HG02943 (cell line): ENCODE measurements around the gene GOLT1A.

Experiments used
- ATAC-seq: cut with Tn5 transposase; IDR thresholded peaks from one replicate; pipeline ENCODE4 v1.9.1; 2021; ENCODE audit warnings: mild to moderate bottlenecking, low read depth, moderate library complexity; ENCODE audit not compliant: unreplicated experiment

Gene GOLT1A

GRCh38 chr1:204221271-204221670 is 7.5 kb upstream of the GOLT1A start:
- ATAC-seq: no peak

- no peak for ATAC-seq
Observed at GRCh38 chr1:204219971-204220616, 6.3 kb upstream of the GOLT1A start.

DNA sequence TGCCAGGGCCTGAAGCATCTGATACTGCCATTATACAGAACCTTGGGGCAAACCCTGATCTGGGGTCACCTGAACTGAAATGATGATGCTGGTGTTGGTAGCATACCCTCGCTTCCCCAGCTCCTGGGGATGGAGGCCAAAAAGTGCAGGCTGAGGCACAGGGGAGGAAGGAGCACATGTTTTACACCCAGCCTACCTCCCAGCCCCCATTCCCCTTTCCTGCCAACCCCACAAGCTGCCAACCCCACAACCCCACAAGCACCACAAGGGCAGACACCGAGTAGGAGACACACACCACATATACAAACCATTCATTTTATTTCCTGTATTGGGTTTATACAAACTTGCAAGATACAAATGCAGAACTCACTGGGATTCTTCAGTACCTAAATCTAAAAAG is 4.8 kb upstream of the GOLT1A start:
- no peak for ATAC-seq

- ATAC-seq: no peak
Observed at GRCh38 chr1:204217648-204218000, 3.8 kb upstream of the GOLT1A start.

GRCh38 chr1:204216880-204217647 is 3.3 kb upstream of the GOLT1A start:
- ATAC-seq: no peak

DNA sequence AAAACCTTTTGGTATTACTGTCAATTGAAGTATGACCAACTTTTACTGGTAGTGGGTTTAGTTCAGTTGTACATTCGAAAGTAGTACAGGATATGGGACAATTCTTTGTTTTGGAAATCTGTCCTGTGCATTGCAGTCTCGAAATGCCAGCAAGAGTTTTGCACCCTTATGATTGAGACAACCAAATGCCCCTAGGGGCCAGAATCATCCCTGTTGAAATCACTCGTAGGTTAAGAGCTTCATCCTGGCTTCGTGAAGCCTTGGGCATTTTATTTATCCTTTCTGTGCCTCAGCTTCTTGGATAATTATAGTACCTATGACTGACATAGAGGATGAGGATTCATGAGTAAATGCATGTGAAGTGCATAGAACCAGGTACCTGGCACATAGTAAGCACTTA is 2.4 kb upstream of the GOLT1A start:
- ATAC-seq: no peak

DNA sequence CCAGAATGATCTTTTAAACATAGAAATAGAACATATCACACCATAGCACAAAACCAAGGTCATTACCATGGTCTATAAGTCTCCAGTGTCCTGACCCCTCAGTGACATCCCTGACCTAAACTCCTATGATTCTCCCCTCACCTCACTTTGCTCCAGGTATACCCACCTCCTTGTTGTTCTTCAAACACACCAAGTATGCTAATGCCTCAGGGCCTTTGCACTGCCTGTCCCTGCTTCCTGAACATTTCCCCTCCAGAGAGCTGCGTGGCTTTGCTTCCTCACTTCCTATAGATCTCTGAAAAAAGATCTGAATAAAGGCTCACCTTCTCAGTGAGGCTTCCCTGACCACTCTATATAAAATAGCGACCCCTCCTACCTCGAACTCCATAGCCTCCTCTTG is 1.1 kb downstream of the GOLT1A start:
- ATAC-seq: no peak

DNA sequence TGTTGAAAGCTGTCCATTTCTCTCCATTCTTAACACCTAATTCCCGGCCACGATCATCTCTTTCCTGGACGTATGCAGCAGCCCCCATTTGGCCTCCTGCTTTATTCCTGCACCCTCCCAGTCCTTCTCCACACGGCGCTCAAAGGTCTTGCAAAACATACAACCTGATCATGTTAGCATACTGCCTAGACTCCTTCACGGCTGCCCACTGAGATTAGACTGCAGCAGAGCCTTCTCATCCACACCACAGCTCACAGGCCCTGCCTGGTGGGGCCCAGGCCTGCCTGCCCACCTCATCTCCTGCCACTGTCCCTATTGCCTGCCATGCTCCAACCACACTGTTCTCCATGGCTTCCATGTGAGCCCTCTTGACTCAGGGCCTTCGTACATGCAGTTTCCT is 2.7 kb downstream of the GOLT1A start:
- no peak for ATAC-seq

DNA sequence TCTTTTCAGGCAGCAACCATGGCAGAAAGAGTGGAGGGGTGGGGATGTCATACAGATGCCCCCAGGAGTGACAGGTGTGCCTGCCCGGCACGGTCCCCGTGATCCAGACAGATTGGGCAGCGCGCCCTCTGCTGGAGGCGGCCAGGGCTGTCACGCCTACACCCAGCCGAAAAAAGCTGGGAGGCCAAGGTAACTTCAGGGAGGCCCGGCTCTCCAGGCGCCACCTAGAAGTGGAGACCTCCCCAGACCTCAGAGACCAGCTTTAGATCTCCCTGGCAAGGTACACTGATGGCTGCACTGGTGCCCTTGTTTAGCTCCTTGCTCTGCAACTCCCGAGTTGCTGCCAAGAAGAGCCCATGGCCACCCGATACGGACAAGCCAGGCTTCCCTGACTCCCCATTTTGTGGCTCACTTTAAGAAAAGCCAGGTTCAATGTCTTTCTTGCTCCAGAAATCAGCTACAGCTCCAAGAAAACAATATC is 6.6 kb downstream of the GOLT1A start:
- ATAC-seq: no peak

GRCh38 chr1:204206121-204206520 is 7.7 kb downstream of the GOLT1A start:
- no peak for ATAC-seq

DNA sequence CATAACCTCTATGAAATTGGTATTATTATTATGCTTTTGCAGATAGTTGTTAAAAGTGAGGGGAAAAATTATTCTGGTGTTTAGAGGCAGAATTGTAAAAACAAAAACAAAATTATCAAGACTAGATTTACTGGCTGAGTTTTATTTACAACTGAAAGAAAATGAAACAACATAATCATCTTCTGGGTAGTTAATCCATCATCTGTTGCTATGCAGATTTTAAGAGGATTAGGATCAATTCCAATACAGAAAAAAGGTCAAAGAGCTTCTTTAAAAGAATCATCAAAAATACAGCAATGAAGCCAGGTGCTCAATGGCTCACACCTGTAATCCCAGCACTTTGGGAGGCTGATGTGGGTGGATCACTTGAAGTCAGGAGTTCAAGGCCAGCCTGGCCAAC is 8.3 kb downstream of the GOLT1A start:
- no peak for ATAC-seq

GRCh38 chr1:204204944-204205343 is 8.8 kb downstream of the GOLT1A start:
- no peak for ATAC-seq

DNA sequence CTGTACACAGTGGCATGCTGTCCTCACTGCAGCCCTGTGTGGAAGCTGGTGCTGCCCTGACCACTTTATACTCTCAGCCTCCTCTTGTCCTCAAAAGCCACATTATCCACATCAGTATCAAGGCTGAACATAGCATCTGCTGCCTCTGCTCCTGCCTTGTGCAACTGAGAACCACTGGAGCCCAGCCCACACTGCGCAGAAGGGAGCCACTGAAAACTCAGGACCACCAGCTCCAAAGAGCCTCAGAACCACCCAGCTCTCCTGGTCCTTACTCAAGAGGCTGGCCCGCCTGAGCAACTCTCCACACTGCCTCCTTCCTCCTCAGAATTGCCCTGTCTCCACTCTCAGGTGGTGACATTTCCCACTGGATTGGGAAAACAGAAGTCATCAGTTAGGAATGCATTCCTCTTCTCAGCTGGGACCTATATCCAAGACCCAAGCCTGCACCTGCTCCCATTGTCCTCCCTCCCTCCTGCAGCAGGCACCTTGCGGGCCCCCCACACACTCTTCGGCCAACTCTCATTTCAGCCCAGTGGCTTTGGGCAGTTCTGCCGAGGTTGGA is 10.5 kb downstream of the GOLT1A start:
- no peak for ATAC-seq

DNA sequence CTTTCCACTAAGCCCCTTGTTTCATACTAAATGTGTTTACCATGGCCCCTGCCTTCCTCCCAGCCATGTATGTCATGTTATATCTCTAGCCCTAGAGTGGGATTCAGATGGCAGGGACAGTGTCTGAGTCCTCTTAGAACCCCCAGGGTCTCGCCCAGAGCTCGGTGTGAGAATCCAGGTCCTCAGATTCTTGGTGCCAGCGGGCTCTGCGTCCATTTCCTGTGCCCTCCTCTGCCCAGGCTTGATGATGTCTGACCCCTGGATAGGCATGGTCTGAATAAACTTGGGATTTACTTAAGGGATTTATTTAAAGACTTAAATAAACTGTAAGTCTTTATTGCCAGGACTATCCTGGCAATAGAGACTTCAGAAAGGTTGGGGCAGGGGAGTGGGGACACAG is 11.3 kb downstream of the GOLT1A start:
- ATAC-seq: no peak

DNA sequence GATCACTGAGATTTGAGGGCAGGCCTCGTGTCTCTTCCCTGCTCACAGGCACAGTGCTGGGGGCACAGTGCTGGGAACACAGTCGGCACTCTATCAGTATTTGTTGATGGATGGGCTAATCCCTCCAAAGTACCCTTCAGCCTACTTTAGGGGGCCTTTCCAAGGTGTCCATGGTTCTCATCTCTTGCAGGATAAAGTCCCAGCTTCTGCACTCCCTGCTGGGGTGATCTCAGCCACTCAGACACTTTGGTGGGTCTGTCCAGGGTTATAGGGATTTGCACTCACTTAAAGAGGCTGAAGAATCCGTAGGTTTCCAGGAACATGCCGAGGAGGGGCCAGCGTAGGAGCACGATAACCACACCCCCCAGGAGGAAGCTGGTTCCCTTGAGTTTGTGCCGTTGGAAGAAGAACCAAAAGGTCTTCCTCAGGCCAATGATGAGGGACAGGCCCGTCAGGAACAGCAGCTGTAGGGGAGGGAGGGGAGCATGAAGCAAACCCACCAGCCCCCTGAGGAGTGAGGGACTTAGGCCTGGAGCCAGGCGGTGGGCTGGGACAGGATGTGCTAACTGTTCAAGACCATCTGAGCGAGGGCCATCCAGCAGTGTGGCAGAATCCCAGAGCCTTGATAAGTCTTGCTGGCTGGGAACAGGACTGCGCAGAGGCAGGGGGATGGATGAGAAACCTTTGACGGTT is 12.3 kb downstream of the GOLT1A start:
- no peak for ATAC-seq

DNA sequence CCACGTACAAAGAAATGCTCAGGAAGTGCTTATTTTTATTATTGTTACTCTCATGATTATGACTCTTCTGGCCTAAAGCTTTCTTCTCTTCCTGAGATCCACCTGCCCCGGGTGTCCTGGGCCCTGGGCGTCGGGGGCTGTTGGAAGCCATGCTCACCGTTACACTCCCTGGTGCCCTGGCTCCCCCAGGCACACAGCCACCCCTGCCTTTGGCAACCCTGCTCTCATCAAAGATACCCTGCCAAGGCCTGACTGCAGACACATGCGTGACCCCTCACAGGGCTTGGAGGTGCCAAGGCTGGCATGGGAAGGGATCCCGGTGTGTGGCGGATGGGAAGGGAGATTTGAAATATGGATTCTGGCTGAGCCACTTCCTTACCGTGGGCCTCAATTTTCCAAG is 14.2 kb downstream of the GOLT1A start:
- ATAC-seq: no peak

- no peak for ATAC-seq
Observed at GRCh38 chr1:204198348-204199340, 15.1 kb downstream of the GOLT1A start.

- ATAC-seq: no peak
Observed at GRCh38 chr1:204197068-204197467, 16.7 kb downstream of the GOLT1A start.

DNA sequence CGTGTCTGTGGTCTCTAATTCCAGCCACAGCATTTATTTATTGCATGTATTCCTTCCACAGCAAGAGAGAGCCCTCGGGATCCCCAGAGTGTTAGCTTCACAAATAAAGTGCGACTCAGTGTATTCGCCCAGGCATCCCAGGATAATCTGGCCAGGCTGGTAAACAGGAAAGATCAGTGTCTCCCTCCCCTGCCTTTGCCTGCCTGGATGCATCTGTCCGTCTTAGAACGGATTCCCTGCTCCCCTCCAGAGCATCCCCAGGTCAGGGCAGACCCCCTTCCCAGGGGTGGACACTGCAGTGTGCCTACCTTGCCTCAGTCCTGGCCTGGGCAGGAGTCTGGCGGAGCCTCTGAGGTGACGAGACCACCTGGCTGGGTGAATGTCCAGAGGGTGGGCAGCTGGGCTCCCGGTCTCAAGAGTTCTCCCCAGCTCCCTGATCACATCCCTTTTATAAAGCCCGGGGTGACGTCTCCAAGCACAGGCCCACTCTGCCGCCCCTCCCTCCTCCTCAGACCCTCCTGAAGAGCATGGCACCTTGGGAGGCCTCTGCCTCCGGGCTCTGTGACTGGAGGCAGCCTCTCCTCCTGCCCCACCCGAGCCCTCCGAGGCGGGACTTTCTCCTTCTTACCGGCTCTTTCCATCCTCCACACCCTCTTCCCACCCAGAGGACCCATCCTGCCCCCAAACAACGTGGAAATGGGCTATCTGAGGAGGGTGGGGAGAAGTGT is 17.6 kb downstream of the GOLT1A start, which contains the start of gene KISS1:
Gene KISS1, minus strand, starts transcription at position 424 of the 728 bp plus-strand sequence. CDS start 3,615 bp downstream, outside the sequence.
- no peak for ATAC-seq
